SJSA1 (cell line): ENCODE measurements around the gene CCDC186. TPM values are rescaled to one million over a fixed set of nuclear protein-coding genes. Genes with fewer than 3 reads are reported as not detected.

ENCODE experiments used
- DNase-seq, 2 experiments: peaks; one replicate each; pipeline ENCODE4 v3.0.0-alpha.2; 2015 to 2020; ENCODE audit warnings: low spot score in 2 of 2, low read depth in 1 of 2
- H3K27ac ChIP-seq: fragments of 250-450 bp; sonication (Bioruptor Pico); 2 replicates; pipeline ENCODE4 v1.5.1; 2020; ENCODE audit warnings: mild to moderate bottlenecking, moderate library complexity
- H3K27me3 ChIP-seq: fragments of 250-450 bp; sonication (Bioruptor Pico); replicated peaks from 2 replicates; pipeline ENCODE4 v1.5.1; 2020; ENCODE audit warnings: mild to moderate bottlenecking, moderate library complexity
- H3K36me3 ChIP-seq: fragments of 250-450 bp; sonication (Bioruptor Pico); 2 replicates; pipeline ENCODE4 v1.5.1; 2020; ENCODE audit warnings: mild to moderate bottlenecking
- H3K4me1 ChIP-seq: fragments of 250-450 bp; sonication (Bioruptor Pico); replicated peaks from 2 replicates; pipeline ENCODE4 v1.6.1; 2021; ENCODE audit warnings: mild to moderate bottlenecking
- H3K4me3 ChIP-seq: fragments of 250-450 bp; sonication (Bioruptor Pico); 2 replicates; pipeline ENCODE4 v1.5.1; 2020; ENCODE audit warnings: mild to moderate bottlenecking
- H3K9me3 ChIP-seq: fragments of 250-450 bp; sonication (Bioruptor Pico); replicated peaks from 2 replicates; pipeline ENCODE4 v1.5.1; 2020; ENCODE audit warnings: mild to moderate bottlenecking
- total RNA-seq: library from RNA; depleted of rRNA; stranded (reverse); fragments of >200 nt; shearing (Covaris generic); gene quantifications from 2 replicates; pipeline ENCODE4 v1.2.3, GENCODE V29; 2014

CCDC186 gene
- total RNA-seq, 1 experiment from 2014 or later, result 7.7 TPM

GRCh38 chr10:114188001-114188400 is 14.0 kb upstream of the CCDC186 start:
- Histone ChIP-seq H3K4me1 (no peaks in the 10 kb centered on the region), H3K27ac (no peak overlapping the region), H3K27me3 (peaks cover 17% of the 10 kb centered on the region), H3K4me3 (no peak overlapping the region), H3K36me3 (no peaks in the 10 kb centered on the region), H3K9me3 (no peaks in the 10 kb centered on the region)
- DNase-seq, result no peak

- Histone ChIP-seq H3K9me3 (no peaks in the 10 kb centered on the region), H3K4me3 (no peak overlapping the region), H3K27me3 (peaks cover 8% of the 10 kb centered on the region; the same call in 1 of the 2 replicates), H3K36me3 (no peaks in the 10 kb centered on the region), H3K4me1 (no peaks in the 10 kb centered on the region), H3K27ac (no peak overlapping the region)
- DNase-seq, result no peak
These were observed 10.3 kb upstream of the CCDC186 start for GRCh38 chr10:114184276-114184675.

- no peak for DNase-seq
- H3K9me3 ChIP-seq, result no peaks in the 10 kb centered on the region
- peaks cover 3% of the 10 kb centered on the region; the same call in 1 of the 2 replicates for H3K27me3 ChIP-seq
- no peak overlapping the region for H3K4me3 ChIP-seq
- H3K36me3 ChIP-seq, result no peaks in the 10 kb centered on the region
- H3K4me1 ChIP-seq, result no peaks in the 10 kb centered on the region
- no peak overlapping the region for H3K27ac ChIP-seq
These were observed 9.6 kb upstream of the CCDC186 start for GRCh38 chr10:114183563-114183962.

GRCh38 chr10:114181971-114182370 is 8.0 kb upstream of the CCDC186 start:
- H3K4me3 ChIP-seq, result no peak overlapping the region
- no peaks in the 10 kb centered on the region for H3K4me1 ChIP-seq
- H3K27ac ChIP-seq, result no peak overlapping the region
- H3K9me3 ChIP-seq, result no peaks in the 10 kb centered on the region
- H3K27me3 ChIP-seq, result peaks cover 3% of the 10 kb centered on the region; the same call in 1 of the 2 replicates
- H3K36me3 ChIP-seq, result no peaks in the 10 kb centered on the region
- DNase-seq, result no peak

- Histone ChIP-seq H3K4me3 (no peak overlapping the region), H3K9me3 (no peaks in the 10 kb centered on the region), H3K27me3 (peaks cover 3% of the 10 kb centered on the region; the same call in 1 of the 2 replicates), H3K27ac (no peak overlapping the region), H3K36me3 (no peaks in the 10 kb centered on the region), H3K4me1 (no peaks in the 10 kb centered on the region)
- DNase-seq, result no peak
These were observed 6.9 kb upstream of the CCDC186 start for GRCh38 chr10:114180937-114181336.

GRCh38 chr10:114179747-114180146 is 5.7 kb upstream of the CCDC186 start:
- no peak overlapping the region for H3K4me3 ChIP-seq
- no peaks in the 10 kb centered on the region for H3K36me3 ChIP-seq
- no peak for DNase-seq
- H3K27me3 ChIP-seq, result peaks cover 6% of the 10 kb centered on the region
- no peaks in the 10 kb centered on the region for H3K9me3 ChIP-seq
- H3K4me1 ChIP-seq, result peaks cover 2% of the 10 kb centered on the region
- H3K27ac ChIP-seq, result no peak overlapping the region

GRCh38 chr10:114179148-114179547 is 5.1 kb upstream of the CCDC186 start, which contains the start of gene TDRD1:
TSS of gene TDRD1 (plus strand) at chr10:114179353. CDS start at chr10:114187832, 8,479 bp downstream.
- Histone ChIP-seq H3K27me3 (peaks cover 6% of the 10 kb centered on the region), H3K9me3 (no peaks in the 10 kb centered on the region)

GRCh38 chr10:114176511-114176910 is 2.5 kb upstream of the CCDC186 start:
- H3K4me3 ChIP-seq, result no peak overlapping the region
- no peak for DNase-seq
- peaks cover 5% of the 10 kb centered on the region for H3K36me3 ChIP-seq
- no peak overlapping the region for H3K27ac ChIP-seq
- H3K27me3 ChIP-seq, result peaks cover 6% of the 10 kb centered on the region
- H3K4me1 ChIP-seq, result peaks cover 17% of the 10 kb centered on the region
- H3K9me3 ChIP-seq, result no peaks in the 10 kb centered on the region

More at GRCh38 chr10:114179148-114179547, 5.1 kb upstream of the CCDC186 start, which contains the start of gene TDRD1:
- H3K36me3 ChIP-seq, result no peaks in the 10 kb centered on the region
- H3K4me1 ChIP-seq, result peaks cover 5% of the 10 kb centered on the region
- H3K4me3 ChIP-seq, result no peak within 1 kb of the TSS
- no peak within 1 kb of the TSS for H3K27ac ChIP-seq
- no peak for DNase-seq

GRCh38 chr10:114175667-114176066 is 1.7 kb upstream of the CCDC186 start:
- H3K4me3 ChIP-seq, result no peak overlapping the region
- no peak overlapping the region for H3K27ac ChIP-seq
- no peaks in the 10 kb centered on the region for H3K9me3 ChIP-seq
- no peak for DNase-seq
- peaks cover 5% of the 10 kb centered on the region for H3K36me3 ChIP-seq
- H3K27me3 ChIP-seq, result peaks cover 6% of the 10 kb centered on the region; the same call in 1 of the 2 replicates
- H3K4me1 ChIP-seq, result peaks cover 17% of the 10 kb centered on the region

GRCh38 chr10:114174695-114175188 is 739 bp upstream of the CCDC186 start:
- Histone ChIP-seq H3K4me3 (peak overlapping the region; percentile 85), H3K27me3 (peaks cover 6% of the 10 kb centered on the region; the same call in 1 of the 2 replicates), H3K9me3 (no peaks in the 10 kb centered on the region), H3K27ac (no peak overlapping the region), H3K4me1 (peaks cover 17% of the 10 kb centered on the region), H3K36me3 (peaks cover 5% of the 10 kb centered on the region)
- DNase-seq, result no peak

GRCh38 chr10:114173603-114173920 is 441 bp downstream of the CCDC186 start:
- no peak for DNase-seq
- H3K27ac ChIP-seq, result peak overlapping the region; percentile 64
- peaks cover 6% of the 10 kb centered on the region; the same call in 1 of the 2 replicates for H3K27me3 ChIP-seq
- 0 out of 2 replicates have a peak, but pooled peaks cover 2% of the 10 kb centered on the region for H3K9me3 ChIP-seq
- H3K36me3 ChIP-seq, result peaks cover 5% of the 10 kb centered on the region
- peak overlapping the region; percentile 85 for H3K4me3 ChIP-seq
- H3K4me1 ChIP-seq, result peaks cover 17% of the 10 kb centered on the region

GRCh38 chr10:114172776-114173602 is 1.0 kb downstream of the CCDC186 start:
- Histone ChIP-seq H3K27ac (peak overlapping the region; percentile 64; the same call in 1 of the 2 replicates), H3K27me3 (peaks cover 6% of the 10 kb centered on the region; the same call in 1 of the 2 replicates), H3K9me3 (0 out of 2 replicates have a peak, but pooled peaks cover 2% of the 10 kb centered on the region), H3K36me3 (peaks cover 5% of the 10 kb centered on the region), H3K4me3 (peak overlapping the region; percentile 85), H3K4me1 (peaks cover 17% of the 10 kb centered on the region)
- DNase-seq, result peak in 1 of 2 experiments; percentile 25

GRCh38 chr10:114172216-114172615 is 1.8 kb downstream of the CCDC186 start:
- H3K27me3 ChIP-seq, result peaks cover 5% of the 10 kb centered on the region; the same call in 1 of the 2 replicates
- H3K27ac ChIP-seq, result no peak overlapping the region
- 0 out of 2 replicates have a peak, but pooled peaks cover 2% of the 10 kb centered on the region for H3K9me3 ChIP-seq
- no peak overlapping the region for H3K4me3 ChIP-seq
- peaks cover 5% of the 10 kb centered on the region for H3K36me3 ChIP-seq
- DNase-seq, result no peak
- H3K4me1 ChIP-seq, result peaks cover 17% of the 10 kb centered on the region

- H3K4me3 ChIP-seq, result no peak overlapping the region
- H3K27ac ChIP-seq, result no peak overlapping the region
- 0 out of 2 replicates have a peak, but pooled peaks cover 2% of the 10 kb centered on the region for H3K9me3 ChIP-seq
- H3K27me3 ChIP-seq, result no peaks in the 10 kb centered on the region
- peaks cover under 1% of the 10 kb centered on the region; the same call in 1 of the 2 replicates for H3K36me3 ChIP-seq
- DNase-seq, result no peak
- peaks cover 12% of the 10 kb centered on the region for H3K4me1 ChIP-seq
These were observed 5.5 kb downstream of the CCDC186 start for GRCh38 chr10:114168450-114169009.
